Peyer's patch (tissue), 4 donors: ENCODE measurements around the gene DQX1. TPM values are rescaled to one million over a fixed set of nuclear protein-coding genes. Genes with fewer than 3 reads are reported as not detected.
A peak's percentile ranks its signal among the peaks of the same experiment; 100 is the strongest.

Experiments used
- DNase-seq, 3 donors: peaks; one replicate each; pipeline ENCODE4 v3.0.0-alpha.2; 2017 to 2019
- H3K27ac ChIP-seq, 4 donors: fragments of 200-600 bp; sonication (generic); one replicate each; pipeline ENCODE4 v1.5.1; 2016 to 2019
- H3K27me3 ChIP-seq, 2 donors: fragments of 200-600 bp; sonication (generic); one replicate each; pipeline ENCODE4 v1.5.1; 2019
- H3K36me3 ChIP-seq, 3 donors: fragments of 200-600 bp; sonication (generic); one replicate each; pipeline ENCODE4 v1.5.1; 2016 to 2019
- H3K4me1 ChIP-seq, 4 donors: fragments of 200-600 bp; sonication (generic); one replicate each; pipeline ENCODE4 v1.5.1; 2016 to 2019
- H3K4me3 ChIP-seq, 4 donors: fragments of 200-600 bp; sonication (generic); 1 replicate in 3 of 4; 2 replicates in 1 of 4; pipeline ENCODE4 v1.5.1; 2016 to 2019; ENCODE audit warnings: mild to moderate bottlenecking in 1 of 4
- H3K9me3 ChIP-seq, 4 donors: fragments of 200-600 bp; sonication (generic); one replicate each; pipeline ENCODE4 v1.5.1; 2016 to 2019; ENCODE audit warnings: mild to moderate bottlenecking in 1 of 4
- POLR2A ChIP-seq, 2 donors: fragments of 450-650 bp; IDR thresholded peaks; one replicate each; pipeline ENCODE4 v1.5.1; 2017; ENCODE audit warnings: antibody characterized with exemption in 2 of 2, mild to moderate bottlenecking in 2 of 2, moderate library complexity in 2 of 2
- total RNA-seq, 4 donors: library from RNA; depleted of rRNA; stranded (reverse); fragments of >200 nt; gene quantifications; one replicate each; pipeline ENCODE4 v1.1.0, GENCODE V29; 2016
- TF ChIP-seq, protein P1 (sequence below), 6 experiments: fragments of 450-650 bp in 4 of 6; fragments of 200-600 bp in 2 of 6; sonication (generic) in 1 of 6; IDR thresholded peaks; one replicate each; pipeline ENCODE4 v1.5.1; 2017 to 2019; ENCODE audit warnings: antibody characterized with exemption in 6 of 6, mild to moderate bottlenecking in 3 of 6, moderate library complexity in 1 of 6

DQX1 gene
- total RNA-seq, 4 donors from 2014 or later, result 14.0 to 116 (median 75.3) TPM

DNA sequence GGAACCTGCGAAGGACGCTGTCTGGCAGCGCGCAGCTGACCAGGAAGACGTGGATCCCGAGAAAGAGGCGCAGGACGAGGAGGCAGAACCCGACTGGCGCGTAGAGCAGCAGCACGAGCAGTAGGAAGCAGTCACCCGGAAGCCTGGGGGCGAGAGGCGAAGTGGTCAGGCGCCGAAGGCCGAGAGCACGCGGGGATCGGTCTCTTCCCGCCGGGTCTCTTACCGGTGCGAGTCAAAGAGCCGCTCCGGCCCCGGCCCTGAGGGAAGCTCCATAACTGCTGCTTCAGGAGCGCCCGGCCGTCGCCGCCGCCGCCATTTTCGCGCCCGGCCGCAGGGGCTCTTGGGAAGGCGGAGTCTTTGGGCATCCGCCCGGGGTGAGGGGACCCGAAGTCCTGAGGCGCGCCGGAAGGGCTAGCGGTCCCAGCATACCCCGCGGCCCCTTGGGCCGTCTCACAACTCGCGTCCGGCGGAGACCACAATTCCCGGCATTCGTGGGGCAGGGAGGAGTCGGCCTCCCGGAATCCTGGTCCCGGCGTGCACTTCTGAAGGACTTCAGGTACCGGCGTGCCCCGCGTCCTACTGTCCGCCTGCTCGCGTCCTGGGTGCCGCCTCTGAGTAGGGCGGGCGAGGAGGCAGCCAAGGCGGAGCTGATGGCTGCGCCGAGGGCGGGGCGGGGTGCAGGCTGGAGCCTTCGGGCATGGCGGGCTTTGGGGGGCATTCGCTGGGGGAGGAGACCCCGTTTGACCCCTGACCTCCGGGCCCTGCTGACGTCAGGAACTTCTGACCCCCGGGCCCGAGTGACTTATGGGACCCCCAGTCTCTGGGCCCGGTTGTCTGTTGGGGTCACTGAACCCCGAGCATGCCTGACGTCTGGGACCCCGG, 3.6 kb upstream of the DQX1 start, which contains the start of the genes AUP1 and HTRA2:
Gene AUP1 (minus strand): TSS at position 350 of the 882 bp plus-strand sequence. CDS start 77 bp downstream, at position 273.
Gene HTRA2 (plus strand): TSS at position 577 of the 882 bp plus-strand sequence. CDS start 74 bp downstream, at position 651.
- peaks cover 0 to 30% (median 0%) of the 10 kb centered on the region in 3 donors for H3K36me3 ChIP-seq
- peak within 1 kb of the TSS; percentile 77 to 94 (median 92) for H3K27ac ChIP-seq
- no peaks in the 10 kb centered on the region for H3K27me3 ChIP-seq
- H3K9me3 ChIP-seq, result no peaks in the 10 kb centered on the region
- H3K4me1 ChIP-seq, result peaks cover 0 to 22% (median 11%) of the 10 kb centered on the region in 4 donors
- peak; percentile 98 to 99 (median 98) for DNase-seq
- peak within 1 kb of the TSS; percentile 58 to 92 (median 76) for H3K4me3 ChIP-seq
- TF ChIP-seq POLR2A (IDR thresholded peaks at IDR 0.05), result peak; percentile 79 to 83
- TF ChIP-seq, protein P1, sequence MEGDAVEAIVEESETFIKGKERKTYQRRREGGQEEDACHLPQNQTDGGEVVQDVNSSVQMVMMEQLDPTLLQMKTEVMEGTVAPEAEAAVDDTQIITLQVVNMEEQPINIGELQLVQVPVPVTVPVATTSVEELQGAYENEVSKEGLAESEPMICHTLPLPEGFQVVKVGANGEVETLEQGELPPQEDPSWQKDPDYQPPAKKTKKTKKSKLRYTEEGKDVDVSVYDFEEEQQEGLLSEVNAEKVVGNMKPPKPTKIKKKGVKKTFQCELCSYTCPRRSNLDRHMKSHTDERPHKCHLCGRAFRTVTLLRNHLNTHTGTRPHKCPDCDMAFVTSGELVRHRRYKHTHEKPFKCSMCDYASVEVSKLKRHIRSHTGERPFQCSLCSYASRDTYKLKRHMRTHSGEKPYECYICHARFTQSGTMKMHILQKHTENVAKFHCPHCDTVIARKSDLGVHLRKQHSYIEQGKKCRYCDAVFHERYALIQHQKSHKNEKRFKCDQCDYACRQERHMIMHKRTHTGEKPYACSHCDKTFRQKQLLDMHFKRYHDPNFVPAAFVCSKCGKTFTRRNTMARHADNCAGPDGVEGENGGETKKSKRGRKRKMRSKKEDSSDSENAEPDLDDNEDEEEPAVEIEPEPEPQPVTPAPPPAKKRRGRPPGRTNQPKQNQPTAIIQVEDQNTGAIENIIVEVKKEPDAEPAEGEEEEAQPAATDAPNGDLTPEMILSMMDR (IDR thresholded peaks at IDR 0.05), result peak in 1 of 6 experiments; percentile 1

DNA sequence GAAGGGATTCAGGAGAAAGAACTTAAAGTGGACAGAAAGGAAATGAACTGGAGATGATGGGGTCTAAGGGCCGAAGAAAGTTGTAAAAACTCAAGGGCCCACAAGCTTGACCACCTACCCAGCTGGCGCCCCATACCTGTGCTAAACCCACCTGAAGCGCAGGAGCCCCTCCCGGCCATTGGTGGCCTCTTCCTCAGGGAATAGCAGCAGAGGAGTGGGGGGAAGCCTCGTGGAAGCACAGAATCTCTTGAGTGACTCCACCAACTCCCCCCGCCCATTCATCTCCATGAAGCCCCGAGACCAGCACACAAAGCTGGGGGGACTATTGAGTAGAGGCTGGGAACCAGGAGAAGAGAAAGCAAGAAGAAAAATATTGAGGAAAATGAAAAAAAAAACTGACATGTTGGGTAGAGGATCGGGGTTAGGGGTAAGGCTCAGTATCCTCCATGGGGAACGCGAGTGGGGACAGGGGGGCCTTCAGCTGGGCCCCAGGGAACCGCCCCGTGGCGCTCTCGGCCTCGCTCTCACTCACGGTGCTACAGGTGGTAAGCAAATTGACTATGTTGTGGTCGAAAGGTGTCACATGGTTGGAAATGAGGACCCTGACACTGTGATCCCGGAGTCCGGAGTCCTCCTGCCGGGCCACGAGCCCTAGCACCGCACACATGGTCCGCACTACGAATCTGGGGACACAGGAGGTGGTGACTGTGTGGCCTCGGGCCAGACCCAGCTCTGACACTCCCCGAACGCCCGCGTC, 2.7 kb upstream of the DQX1 start:
- TF ChIP-seq POLR2A (IDR thresholded peaks at IDR 0.05), result no peak
- TF ChIP-seq, protein P1 (IDR thresholded peaks at IDR 0.05), result no peak
- Histone ChIP-seq H3K27me3 (no peaks in the 10 kb centered on the region), H3K9me3 (no peaks in the 10 kb centered on the region), H3K27ac (peak overlapping the region; percentile 77 to 94 (median 92)), H3K36me3 (peaks cover 0 to 30% (median 0%) of the 10 kb centered on the region in 3 donors), H3K4me1 (peaks cover 0 to 22% (median 11%) of the 10 kb centered on the region in 4 donors), H3K4me3 (peak overlapping the region; percentile 58 to 92 (median 76))
- peak in 1 of 3 donors; percentile 40 for DNase-seq

DNA sequence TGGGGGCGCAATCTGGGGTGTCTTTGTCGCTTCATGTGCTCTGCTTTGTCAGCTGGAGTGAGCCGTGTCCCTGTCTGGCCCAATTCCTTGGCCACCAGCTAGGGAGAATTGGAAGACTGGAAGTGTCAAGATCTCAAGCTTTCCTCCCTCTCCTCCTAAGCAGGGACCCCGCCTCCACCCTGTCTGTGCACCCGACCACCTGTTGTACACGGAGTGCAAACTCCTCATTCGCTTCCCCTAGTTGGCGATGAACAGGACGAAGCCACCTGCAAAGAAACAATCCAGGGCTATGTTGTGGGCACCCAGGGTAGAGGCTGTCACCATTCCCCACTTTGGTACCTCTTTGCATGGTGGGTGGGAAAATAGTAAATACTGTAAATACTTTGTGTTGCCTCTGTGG, 1.7 kb upstream of the DQX1 start:
- TF ChIP-seq, protein P1 (IDR thresholded peaks at IDR 0.05), result no peak
- TF ChIP-seq POLR2A (IDR thresholded peaks at IDR 0.05), result no peak
- H3K27me3 ChIP-seq, result no peaks in the 10 kb centered on the region
- peaks cover 0 to 22% (median 11%) of the 10 kb centered on the region in 4 donors for H3K4me1 ChIP-seq
- H3K27ac ChIP-seq, result no peak overlapping the region
- no peak overlapping the region for H3K4me3 ChIP-seq
- DNase-seq, result no peak
- H3K9me3 ChIP-seq, result no peaks in the 10 kb centered on the region
- peaks cover 0 to 20% (median 0%) of the 10 kb centered on the region in 3 donors for H3K36me3 ChIP-seq

DNA sequence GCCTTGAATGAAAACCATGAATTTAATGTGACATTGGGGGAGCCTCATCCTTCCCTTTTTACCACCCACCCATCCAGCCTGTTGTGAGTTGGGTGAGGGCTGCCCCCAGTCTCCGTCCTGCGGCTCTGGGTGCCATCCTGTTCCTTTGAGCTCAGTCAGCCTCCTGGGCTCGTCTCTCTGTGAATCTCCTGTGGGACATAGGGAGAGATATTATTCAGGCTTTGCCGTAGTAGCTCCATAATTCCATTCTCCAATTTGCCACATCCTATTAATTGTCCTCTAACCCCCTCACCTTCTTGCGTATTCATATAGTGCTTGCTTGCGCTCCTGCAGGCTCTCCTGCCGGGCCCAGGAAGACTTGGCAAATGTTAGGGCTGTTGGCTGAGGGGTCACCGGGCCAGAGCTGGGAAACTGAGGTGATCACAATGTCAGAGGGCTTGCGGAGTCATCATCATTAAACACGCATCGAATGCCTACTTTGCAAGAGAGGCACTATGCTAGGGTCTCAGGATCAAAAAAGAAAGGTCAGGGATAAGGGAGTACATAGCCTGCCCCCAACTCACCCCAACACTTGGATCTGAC, 709 bp upstream of the DQX1 start:
- TF ChIP-seq, protein P1 (IDR thresholded peaks at IDR 0.05), result no peak
- TF ChIP-seq POLR2A (IDR thresholded peaks at IDR 0.05), result no peak
- no peak overlapping the region for H3K27ac ChIP-seq
- H3K36me3 ChIP-seq, result peaks cover 0 to 19% (median 0%) of the 10 kb centered on the region in 3 donors
- no peaks in the 10 kb centered on the region for H3K27me3 ChIP-seq
- no peak for DNase-seq
- peaks cover 0 to 22% (median 11%) of the 10 kb centered on the region in 4 donors for H3K4me1 ChIP-seq
- H3K4me3 ChIP-seq, result no peak overlapping the region
- no peaks in the 10 kb centered on the region for H3K9me3 ChIP-seq
